ENCODE results near the gene MPPE1.
"Not testable (repeated sequence)": the region's sequence is repeated elsewhere in the genome, so short reads cannot be mapped to it uniquely, and the experiment has no call there.

Gene MPPE1

GRCh38 chr18:11908182-11909060, at the start of gene MPPE1:
MPPE1 (minus strand) TSS chr18:11908317; CDS start chr18:11897264, 11,053 bp downstream.
- peak; percentile 82 for DNase-seq (ENCODE audit: low spot score)

DNA sequence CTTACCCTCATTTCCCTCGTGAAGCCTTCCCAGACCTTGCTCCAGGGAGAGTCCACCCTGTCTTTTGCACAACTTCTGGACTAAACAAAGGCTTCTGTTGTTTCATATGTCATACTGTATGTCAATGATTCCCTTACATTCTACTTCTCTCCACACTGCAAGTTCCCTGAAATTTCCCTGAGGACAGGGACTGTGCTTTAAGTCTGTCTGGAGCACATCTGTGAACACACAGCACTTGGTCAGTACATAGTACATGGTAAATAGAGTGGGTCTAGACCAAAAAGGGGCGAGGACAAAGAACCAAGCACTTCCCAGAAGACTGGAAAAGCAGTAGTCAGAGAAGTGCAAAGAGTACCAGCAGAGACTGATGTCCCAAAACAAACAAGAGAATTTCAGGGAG, 49.5 kb upstream of the MPPE1 start:
- no peak for DNase-seq (ENCODE audit: low spot score)

DNA sequence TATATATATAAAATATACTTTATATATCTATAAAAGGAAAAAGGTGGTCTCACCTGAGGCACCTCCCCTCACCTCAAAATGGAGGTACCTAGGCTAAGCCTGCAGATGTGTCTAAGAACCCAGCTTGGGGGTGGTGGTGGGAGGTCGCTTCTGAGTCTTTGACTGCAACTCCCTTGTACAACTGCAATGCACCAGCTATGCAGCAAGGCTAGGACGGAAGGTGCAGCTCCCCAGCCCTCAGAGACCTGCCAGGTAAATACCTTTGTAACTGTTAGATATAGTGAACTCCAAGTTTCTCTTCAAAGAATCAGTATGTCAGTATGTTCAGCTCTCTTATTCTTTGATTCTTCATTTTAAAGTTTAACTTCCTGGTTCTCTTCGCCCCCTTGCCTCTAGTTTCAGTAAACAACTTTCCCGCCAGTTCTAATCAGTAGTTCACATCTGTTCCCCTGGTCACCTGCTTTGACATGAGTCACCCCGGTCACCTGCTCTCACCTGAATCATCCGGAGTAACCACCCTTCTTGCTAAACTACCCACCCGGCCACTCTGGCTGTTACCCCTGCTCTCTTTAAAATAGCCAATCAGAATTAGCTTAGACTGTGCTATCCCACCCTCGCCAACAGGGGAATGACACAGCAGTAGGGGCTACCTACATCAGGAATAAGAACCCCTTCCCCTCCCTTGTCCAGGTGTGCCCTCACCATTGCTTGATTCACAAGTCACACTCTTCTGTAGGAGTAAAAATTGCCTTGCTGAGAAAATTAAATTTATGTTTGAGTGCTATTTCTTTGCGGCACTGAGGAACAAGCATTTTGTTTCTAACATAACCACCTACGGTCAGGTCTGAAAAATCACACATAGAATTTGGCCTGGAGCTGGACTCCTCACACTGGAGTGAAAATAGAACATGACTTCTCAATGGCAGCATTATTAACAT, 48.5 kb upstream of the MPPE1 start:
- no peak for DNase-seq (ENCODE audit: low spot score)

DNA sequence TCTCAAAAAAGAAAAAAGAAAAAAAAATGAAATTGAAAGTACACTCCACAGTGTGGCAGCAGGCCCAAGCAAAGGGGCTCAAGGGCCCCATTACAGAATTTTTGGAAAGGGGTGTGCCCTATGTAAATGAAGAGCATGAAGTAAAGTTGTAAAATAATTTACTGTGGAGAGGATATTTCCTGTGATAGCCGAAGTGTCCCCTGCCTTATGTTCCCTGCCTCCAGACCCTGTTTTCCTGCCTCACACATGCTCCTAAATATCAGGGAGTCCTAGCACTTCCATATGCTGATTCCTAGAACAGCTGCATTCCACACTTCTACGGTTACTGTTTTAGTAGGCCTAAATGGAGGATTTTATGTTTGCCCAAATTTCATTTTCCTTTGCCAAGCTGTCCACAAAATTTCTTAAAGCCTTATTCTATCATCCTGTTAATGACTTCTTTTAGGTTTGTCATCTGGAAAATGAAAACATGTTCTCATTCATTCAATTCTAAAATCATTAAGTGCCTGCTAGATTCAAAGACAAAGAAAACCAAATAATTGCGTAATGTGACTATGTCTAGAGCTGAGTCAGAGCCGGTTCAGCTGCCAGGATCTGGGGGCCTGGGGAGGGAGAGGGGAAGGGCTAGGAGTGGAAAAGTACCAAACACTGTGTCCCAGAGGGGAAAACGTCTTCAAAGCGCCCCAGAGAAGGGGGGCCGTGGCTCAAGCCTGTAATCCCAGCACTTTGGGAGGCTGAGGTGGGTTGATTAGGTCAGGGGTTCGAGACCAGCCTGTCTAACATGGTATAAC, 47.3 kb upstream of the MPPE1 start:
- DNase-seq (ENCODE audit: low spot score), result peak; percentile 15

- no peak for DNase-seq (ENCODE audit: low spot score)
Observed at GRCh38 chr18:11953113-11953512, 45.0 kb upstream of the MPPE1 start.

- DNase-seq (ENCODE audit: low spot score), result no peak
Observed at GRCh38 chr18:11951390-11951851, 43.3 kb upstream of the MPPE1 start.

- DNase-seq (ENCODE audit: low spot score), result no peak
Observed at GRCh38 chr18:11950824-11951223, 42.7 kb upstream of the MPPE1 start.

DNA sequence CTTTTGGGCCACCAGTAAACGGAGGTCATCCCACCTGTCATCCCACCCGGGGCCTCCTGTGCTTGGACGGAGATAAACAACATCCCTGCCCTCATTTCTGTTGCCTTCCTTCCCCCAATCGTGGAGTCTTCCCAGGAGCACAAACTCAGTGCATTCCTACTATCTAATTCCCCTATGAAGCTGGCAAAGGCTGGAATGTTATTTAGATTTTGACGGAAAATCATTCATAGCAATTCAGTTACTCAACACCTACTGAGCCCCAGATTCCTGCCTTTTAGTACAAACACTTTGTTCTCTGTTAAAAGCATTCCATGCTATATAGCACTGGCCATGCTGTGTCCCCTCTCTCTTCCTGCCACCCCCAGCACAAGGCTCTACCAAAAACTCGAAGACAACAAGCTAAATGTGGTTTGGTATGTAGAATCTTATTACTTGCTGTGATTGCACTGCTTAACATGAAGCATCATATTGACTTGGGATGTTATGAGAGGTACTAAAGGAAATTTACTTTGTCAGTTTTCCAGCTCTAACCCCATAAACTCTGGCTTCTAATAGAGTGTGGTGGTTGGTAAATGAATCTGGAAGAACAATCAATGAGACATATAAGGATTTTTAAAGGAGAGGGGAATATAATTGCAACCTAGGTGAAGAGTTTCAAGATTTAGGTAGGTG, 40.9 kb upstream of the MPPE1 start:
- no peak for DNase-seq (ENCODE audit: low spot score)

DNA sequence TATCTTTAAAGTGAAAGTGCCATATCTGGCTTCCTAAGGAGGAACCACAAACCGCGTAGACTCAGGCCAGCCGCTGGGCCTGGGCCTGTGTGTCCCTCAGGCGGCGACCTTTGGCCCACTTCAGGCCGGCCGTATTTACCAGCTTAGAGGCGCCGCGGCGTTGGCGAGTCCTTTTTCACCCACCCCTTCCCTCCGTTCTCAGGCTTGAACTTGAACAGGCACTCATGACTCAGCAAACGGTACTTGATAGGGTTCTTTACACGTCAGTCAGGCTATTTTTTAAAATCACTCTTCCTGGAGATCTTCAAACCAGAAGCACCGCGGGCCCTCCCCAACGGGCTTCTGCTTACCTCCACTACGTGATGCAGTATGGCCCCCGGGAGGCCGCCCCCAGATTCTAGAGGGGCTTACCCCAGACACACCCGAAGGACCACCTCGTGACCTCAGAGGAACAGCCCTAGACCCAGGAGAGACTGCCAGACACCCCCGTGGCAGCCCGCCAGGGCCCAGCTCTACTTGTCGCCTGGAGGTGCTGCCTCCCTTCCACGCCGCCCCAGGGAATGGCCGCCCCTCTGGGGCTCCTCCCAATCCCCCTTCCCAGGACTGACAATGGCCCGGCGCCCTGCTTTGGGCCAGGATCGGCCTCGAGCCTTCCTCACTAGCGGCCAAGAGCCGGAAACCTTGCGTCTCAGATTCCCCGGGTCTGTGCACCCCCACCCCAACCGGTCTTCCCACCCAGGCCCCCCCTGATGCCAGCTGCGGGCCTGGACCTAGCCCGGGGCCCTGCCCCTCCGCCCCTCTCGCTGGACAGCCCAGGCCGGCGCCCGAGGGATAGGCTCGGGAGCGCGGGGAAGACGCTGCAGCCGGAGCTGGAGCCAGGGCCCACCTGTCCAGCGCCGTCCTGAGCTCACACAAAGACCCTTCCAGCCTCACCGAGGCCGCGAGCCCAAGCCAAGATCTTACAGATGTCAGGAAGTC, 39.4 kb upstream of the MPPE1 start:
- DNase-seq (ENCODE audit: low spot score), result peak; percentile 11

- DNase-seq (ENCODE audit: low spot score), result no peak
Observed at GRCh38 chr18:11946756-11947155, 38.6 kb upstream of the MPPE1 start.

DNA sequence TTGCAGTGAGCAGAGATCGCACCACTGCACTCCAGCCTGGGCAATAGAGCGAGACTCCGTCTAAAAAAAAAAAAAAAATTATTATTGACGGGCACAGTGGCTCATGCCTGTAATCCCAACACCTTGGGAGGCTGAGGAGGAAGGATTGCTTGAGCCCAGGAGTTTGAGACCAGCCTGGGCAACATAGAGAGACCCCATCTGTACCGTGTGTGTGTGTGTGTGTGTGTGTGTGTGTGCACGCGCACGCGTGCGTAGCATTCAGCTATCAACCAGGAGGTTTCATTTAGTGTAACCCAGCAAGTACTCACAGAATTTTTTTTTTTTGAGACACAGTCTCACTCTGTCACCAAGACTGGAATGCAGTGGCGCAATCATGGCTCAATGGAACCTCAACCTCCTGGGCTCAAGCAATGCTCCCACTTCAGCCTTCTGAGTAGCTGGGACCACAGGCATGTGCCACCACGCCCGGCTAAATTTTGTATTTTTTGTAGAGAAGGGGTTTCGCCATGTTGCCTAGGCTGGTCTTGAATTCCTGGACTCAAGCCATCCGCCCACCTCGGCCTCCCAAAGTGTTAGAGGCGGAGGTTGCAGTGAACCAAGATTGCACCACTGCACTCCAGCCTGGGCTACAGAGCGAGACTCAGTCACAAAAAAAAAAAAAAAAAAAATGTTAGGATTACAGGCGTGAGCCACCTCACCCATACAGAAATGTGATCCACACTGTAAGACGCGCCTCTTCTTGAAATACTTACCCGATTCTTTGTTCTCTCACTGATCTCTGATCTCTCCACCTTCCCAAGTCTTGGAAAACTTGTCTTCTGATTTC, 37.9 kb upstream of the MPPE1 start:
- not testable (repeated sequence) for DNase-seq (ENCODE audit: low spot score)

DNA sequence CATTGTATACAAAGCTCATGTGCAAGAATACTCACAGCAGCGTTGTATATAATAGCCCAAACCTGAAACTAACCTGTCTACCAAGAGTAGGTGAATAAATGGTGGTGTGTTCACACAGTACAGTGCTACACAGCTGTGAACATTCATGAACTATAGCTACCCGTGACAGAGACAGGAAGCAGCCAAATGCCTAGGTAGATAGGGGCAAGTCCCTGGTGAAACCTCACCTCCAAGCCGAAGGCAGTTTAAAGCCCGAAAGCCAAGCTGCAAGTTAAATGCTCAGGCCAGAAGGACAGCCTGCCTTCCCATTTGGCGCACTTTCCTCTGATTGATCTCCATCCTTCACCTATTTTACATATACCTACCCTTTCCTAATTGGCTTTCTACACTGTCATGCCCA, 36.7 kb upstream of the MPPE1 start:
- DNase-seq (ENCODE audit: low spot score), result no peak

DNA sequence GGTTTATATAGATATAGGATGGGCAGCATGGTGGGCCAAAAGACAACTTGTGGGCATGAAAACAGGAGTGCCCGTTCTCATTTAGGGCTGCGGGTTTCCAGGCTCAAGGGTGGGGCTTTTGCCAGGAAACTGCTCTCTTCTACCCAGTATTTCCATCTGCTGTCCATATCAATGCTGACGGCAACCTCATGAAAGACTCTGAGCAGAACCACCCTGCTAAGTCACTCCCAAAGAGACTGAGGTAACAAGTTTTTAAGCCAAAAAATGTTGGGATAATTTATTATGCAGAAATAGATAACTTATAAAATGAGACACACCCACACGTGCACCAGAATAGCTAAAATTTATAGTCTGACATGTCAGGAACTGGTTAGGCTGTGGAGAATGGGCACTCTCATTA, 36.1 kb upstream of the MPPE1 start:
- no peak for DNase-seq (ENCODE audit: low spot score)

DNA sequence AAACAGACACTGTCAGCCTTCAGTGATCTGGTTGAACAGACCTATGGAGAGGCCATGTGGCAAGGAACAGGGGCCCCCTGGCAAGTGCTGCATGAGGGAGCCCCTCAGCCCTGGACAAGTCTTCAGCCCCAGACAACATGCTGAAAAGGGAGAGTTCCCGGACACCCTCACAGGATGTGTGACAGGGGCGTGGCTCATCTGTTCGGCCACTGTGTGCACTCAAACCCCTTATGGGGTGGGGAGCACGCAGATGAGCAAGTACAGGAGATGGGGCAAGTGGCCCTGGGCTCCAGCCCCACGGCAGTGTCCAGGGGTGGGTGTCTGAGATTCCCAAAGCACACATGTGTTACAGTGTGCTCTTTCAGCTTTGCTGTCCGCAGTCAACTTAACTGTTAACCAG, 35.4 kb upstream of the MPPE1 start:
- no peak for DNase-seq (ENCODE audit: low spot score)

DNA sequence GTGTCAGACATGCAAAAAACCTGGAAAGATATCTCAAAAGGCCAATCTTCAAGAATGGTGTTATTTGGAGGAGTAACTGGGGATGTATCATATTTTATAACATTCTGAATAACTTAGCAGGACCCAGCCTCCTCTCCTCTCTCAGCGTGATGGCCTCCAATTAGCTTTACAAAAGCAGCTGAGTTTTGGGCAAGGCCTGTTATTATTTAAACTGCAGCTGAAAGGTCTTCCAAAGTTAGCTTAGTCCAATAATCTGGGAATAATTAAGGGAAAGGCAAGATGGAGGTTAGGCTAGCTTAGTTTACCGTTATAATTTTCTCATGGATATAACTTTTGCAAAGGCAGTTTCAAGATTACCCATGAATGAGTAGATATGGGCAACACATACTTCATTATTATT, 32.8 kb upstream of the MPPE1 start:
- DNase-seq (ENCODE audit: low spot score), result no peak

DNA sequence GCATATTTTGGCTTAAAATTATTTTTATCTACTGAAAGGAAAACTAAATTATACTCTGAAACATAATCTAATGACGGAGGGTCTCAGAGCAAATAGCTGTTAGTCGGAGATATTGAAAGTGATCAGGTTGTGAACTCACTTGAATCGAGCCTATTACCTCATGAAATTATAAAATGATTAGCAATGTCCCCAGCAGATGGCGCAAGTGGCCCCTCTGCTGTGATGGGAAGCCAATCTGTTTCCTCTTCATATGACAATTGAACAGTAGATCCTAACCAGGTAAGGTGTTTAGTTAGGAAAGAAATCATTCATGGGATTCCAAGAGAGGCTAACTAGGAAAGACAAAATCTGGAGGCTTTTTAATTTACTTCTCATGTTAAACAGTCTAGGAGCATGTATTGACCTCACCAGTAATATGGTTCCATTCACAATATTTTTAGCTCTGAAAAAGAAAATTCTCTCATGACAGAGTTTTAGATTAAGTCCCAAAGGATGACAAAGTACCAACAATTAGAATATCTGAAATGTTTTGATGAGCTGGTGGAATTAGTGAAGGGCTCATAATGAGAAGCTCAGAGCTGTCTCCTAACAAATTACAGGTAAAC, 29.9 kb upstream of the MPPE1 start:
- peak; percentile 81 for DNase-seq (ENCODE audit: low spot score)

DNA sequence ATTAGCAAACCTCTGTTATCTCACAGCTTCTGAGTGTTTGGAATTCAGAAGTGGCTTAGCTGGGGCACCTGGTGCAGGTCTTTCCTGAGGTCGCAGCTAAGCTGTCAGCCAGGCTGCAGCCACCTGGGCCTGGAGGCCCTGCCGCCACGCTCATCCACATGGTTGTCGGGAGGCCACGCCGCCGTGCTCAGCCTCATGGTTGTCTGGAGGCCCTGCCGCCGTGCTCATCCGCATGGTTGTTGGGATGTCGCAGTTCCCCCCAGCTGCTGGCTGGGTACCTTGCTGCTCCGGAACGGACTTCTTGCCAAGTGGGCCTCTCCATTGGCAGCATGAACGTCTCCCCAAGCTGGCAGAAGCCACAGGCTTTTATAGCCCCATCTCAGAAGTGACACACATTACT, 24.3 kb upstream of the MPPE1 start:
- DNase-seq (ENCODE audit: low spot score), result no peak

DNA sequence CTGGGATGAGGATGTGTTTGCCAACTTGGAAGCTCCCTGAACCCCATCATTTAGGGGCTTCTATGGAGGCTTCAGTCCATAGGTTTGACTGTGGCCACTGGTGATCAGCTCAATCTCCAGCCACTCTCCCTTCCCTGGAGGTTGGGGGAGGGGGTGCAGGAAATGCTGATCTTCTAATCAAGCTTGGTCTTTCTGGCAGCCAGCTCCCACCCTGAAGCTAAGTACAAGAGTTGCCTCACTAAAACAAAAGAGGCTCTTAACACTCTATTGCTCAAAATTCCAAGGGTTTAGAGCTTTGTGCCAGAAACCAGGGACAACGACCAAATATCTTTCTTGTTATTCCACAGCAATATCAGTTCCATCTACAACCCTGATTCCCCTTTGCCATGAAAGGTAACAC, 19.4 kb upstream of the MPPE1 start:
- no peak for DNase-seq (ENCODE audit: low spot score)
